Hair follicular keratinocyte (primary cell): ENCODE measurements around the gene GALNT18. TPM values are rescaled to one million over a fixed set of nuclear protein-coding genes. Genes with fewer than 3 reads are reported as not detected.

Experiments
- total RNA-seq: library from RNA; depleted of rRNA; stranded (reverse); fragments of >200 nt; gene quantifications from 2 replicates; pipeline ENCODE4 v1.2.3, GENCODE V29; 2015

Gene GALNT18
- 35.5 and 38.8 TPM in 2 replicates for total RNA-seq

GRCh38 chr11:11621573-11622339 is at the start of gene GALNT18:
Gene GALNT18, minus strand, starts transcription at chr11:11622005.

GRCh38 chr11:11352878-11353277 is 268.9 kb downstream of the GALNT18 start, which contains the start of gene CSNK2A3:
Gene CSNK2A3, minus strand, starts transcription at chr11:11353250. Its CDS starts 131 bp downstream, at chr11:11353119.

Other genes with a start within 250 kb of the GALNT18 start
- gene USP47, start 220.0 kb upstream of the GALNT18 start, total RNA-seq: 23.9 and 24.1 TPM in 2 replicates